Endothelial cell of hepatic sinusoid (primary cell): ENCODE measurements around the gene DDA1.
"Not testable (repeated sequence)": the region's sequence is repeated elsewhere in the genome, so short reads cannot be mapped to it uniquely, and the experiment has no call there.

Experiments used
- in situ Hi-C: cut with HindIII; loops from 2 replicates; pipeline ENCODE4 v1.10.0; 2017; ENCODE audit warnings: low sequenced_read_pairs

Gene DDA1

GRCh38 chr19:17286752-17287151 lies 22.6 kb upstream of the DDA1 start:
- in situ Hi-C loops: no loop called here

DNA sequence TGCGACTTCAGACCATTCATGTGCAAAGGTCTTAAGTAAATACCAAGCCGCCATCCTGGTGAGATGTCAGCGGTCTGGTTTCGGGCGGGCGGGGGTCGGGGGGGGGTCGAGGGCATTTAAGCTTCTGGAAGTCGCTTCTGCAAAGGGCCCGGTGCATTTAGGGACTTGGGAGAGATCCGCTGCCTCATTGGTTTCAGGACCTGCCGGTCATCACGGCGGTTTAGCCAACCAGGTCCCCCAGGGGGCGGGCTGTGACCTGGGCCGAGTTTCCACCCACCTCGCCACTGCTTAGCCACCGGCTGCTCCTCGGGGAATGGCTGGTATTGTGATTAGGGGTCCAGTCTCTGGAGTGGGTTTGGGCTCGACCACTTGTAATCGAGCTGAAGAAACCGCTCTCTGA lies 19.9 kb upstream of the DDA1 start:
- in situ Hi-C loops: no loop called here

- in situ Hi-C loops: no loop called here
These were observed 16.9 kb upstream of the DDA1 start for GRCh38 chr19:17292301-17293074.

DNA sequence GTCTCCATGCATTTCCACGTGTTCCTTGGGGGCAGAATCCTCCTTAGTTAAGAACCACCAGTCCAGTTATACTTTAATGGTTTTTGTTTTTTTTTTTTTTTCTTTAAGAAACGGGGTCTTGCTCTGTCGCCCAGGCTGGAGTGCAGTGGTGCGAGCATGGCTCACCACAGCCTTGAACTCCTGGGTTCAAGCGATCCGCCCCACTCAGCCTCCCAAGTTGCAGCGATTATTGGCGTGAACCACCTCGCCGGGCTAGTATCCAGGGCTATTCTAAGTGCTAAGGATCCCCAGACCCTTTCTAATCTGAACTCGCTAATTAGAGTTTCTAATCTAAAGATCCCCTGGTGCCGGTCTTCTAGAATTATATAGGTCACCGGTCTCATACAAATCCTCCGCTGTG lies 15.8 kb upstream of the DDA1 start:
- in situ Hi-C loops: no loop called here

DNA sequence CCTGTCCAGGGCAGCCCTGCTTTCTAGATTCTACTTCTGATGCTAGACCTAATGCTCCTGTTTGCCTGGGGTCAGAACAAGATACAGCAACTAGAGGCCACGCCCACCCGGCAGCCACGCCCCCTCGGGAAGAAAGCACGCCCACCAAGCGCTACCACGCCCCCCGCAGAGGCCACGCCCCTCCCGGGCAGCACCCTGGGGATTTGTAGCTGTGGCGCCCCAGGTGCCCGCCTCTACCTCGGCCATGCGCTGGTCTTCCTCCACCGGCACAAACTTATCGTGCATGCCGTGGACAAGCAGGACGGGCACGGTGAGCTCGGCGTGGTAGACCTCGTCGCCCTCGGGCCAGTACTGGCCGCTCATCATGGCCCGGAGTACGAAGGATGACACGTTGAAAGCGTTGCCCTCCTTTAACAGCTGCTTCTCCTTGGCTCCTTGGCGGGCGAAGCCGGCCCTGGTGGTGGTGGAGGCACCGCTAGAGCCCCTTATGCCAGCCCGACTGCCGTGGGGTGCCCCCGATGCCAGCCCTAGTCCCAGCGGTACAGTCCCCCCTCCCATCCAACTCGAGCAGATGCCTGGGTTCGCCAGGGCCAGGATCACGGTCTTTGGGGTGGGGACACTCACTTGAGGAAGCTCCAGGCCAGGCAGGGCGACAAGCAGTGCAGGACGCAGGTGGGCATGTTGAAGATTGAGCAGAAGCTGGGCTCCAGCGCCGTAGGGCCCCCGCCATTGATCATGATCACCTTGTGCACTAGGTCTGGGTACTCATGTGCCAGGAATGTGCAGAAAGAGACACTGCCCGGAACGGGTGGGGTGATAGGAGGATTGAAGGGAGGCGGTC lies 15.1 kb upstream of the DDA1 start:
- in situ Hi-C loops: no loop called here

- in situ Hi-C loops: not testable (repeated sequence)
These were observed 13.8 kb upstream of the DDA1 start for GRCh38 chr19:17295551-17295950.

GRCh38 chr19:17296273-17296672 lies 13.1 kb upstream of the DDA1 start:
- in situ Hi-C loops: no loop called here

GRCh38 chr19:17296976-17297375 lies 12.4 kb upstream of the DDA1 start:
- in situ Hi-C loops: no loop called here

DNA sequence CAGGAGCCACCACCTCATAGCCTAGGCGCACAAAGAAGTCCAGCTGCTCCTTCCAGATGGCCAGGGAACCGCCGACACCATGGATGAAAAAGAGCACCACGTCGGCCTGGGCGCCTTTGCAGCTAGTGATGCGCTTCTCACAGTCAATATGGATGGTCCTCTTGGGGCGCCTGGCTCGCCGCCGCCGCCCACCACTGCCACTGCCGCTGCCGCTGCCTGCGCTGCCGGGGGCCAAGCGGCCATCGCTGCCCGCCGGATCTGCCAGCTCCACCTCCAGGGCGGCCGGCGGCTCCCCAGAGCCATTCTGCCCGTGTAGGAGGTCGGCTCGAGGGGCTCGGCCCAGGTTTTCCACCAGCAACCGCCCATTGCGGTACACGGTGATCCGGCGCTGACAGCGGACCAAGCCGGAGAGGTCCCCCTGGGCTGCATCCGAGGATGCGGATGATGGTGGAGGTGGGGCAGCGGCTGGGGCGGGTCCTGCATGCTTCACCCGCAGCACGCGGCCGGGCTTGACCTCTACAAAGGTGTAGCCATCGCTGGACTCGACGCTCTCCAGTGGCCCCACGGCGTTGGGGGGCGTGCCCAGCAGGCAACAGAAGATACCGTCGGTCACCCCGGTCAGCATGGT lies 8.3 kb upstream of the DDA1 start:
- in situ Hi-C loops: loop anchor here (10.0 to 25.0 kb wide), 3 partner anchors 56 to 261 kb away; partner anchors contain the start of genes COLGALT1 and NR2F6

- in situ Hi-C loops: loop anchor here (10.0 to 25.0 kb wide), 3 partner anchors 58 to 260 kb away; partner anchors contain the start of genes COLGALT1 and NR2F6
These were observed 6.8 kb upstream of the DDA1 start for GRCh38 chr19:17302391-17303166.

DNA sequence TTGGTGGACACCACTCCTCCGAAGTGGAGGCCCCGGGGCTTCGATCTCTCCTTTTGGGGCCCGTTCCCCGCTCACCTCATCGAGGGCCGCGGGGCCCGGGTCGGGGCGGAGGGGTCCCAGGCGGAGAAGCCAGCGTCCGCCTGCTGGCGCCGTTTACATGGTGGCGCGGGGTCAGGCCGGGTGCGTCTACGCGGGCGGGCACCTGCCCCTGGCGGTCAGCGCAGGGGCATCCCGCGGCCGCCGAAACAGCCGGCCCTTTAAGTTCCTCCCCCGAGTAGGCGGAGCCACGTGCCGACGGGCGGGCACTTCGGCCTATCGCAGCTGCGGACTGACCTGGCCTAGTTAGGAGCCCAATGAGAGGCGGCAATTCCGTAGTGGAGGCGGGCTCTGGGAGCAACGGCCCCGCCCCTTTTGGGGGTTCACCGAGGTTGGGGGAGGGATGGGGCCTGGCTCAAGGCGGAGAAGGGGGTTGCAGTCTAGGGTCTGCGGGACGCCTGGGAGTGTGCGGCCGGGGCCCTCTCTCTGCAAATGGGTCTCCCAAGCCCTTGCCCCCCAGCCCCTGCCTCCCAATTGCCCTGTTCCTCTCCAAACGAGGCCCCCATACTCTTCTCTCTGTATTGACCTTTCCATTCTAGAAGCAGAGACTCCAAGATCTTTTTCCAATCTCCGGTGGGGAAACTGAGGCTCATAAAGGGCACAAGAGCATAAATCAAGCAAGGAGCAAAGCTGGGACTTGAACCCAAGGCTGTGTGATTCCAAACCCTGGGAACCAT lies 6.0 kb upstream of the DDA1 start, which contains the start of gene ABHD8:
Gene ABHD8 (minus strand): TSS at position 259 of the 773 bp plus-strand sequence. CDS start 1,809 bp downstream, outside the sequence.
- in situ Hi-C loops: loop anchor here (10.0 to 25.0 kb wide), 3 partner anchors 59 to 259 kb away; partner anchors contain the start of genes COLGALT1 and NR2F6

- in situ Hi-C loops: loop anchor here (10.0 to 25.0 kb wide), 3 partner anchors 59 to 258 kb away; partner anchors contain the start of genes COLGALT1 and NR2F6
These were observed 5.5 kb upstream of the DDA1 start for GRCh38 chr19:17303940-17304267.

DNA sequence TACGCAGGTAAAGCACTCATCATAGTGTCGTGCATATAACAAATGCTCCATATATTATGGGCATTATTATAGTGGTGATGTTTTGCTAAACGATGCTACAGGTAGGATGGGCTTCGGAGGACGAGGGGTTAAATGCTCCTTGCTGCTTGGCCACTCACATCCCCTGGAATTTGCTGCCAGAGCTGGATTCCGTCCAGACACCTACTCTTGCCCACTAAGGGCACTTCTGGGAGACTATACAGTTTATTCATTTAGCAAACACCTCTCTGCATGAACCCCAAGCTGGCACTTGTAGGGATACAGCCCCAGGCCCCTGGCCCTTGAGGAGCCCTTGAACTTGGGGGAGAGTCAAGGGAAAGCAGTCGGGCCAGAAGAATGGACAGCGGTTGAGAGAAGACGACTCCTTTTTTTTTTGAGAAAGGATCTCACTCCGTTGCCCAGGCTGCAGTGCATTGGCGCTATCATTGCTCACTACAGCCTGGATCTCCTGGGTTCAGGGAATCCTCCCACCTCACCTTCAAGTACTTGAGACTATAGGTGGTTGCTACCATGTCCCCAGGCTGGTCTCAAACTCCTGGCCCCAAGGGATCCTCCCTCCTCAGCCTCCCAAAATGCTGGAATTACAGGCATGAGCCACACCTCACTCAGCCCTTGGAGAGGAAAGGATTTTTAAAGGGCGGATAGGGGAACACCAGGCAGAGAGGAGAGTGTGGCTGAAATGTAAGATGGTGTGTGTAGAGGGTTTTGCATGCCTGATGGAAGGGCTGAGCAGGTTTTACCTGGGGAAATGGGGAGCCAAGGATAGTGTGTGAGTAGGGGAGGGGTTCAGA lies 4.8 kb upstream of the DDA1 start:
- in situ Hi-C loops: loop anchor here (10.0 to 25.0 kb wide), 3 partner anchors 60 to 258 kb away; partner anchors contain the start of genes COLGALT1 and NR2F6

- in situ Hi-C loops: loop anchor here (10.0 to 25.0 kb wide), 3 partner anchors 60 to 257 kb away; partner anchors contain the start of genes COLGALT1 and NR2F6
These were observed 4.2 kb upstream of the DDA1 start for GRCh38 chr19:17305216-17305516.

DNA sequence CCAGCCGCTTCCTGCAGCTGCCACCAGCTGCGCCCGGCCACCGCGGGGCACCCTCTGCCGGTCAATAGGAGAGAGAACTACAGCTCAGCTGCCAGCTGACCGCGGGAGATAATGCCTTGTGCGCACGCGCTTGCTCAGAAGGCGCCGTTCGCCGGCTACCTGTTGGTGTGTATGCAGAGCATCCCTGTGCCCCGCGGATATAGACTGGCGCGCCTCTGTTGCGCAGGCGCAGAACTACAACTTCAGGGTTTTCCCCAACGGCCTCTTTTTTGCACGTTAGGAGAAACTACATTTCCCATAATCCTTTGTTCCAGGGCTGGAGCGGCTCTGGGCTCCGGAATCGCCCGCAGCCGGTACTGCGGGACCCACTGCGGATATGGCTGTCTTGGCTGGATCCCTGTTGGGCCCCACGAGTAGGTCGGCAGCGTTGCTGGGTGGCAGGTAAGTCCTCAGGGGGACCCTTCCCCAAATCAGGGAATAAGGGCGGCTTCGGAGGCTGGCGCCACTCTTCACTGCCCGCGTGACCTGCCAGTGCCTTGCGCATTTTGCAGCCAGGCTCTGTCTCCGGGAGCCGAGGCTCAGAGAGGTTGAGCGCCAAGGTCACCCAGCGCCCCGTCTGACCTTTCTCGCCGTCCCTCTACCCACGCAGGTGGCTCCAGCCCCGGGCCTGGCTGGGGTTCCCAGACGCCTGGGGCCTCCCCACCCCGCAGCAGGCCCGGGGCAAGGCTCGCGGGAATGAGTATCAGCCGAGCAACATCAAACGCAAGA lies 3.7 kb upstream of the DDA1 start, which contains the start of gene MRPL34:
Gene MRPL34 (plus strand): TSS at position 356 of the 768 bp plus-strand sequence. CDS start 21 bp downstream, at position 377.
- in situ Hi-C loops: loop anchor here (10.0 to 25.0 kb wide), 3 partner anchors 61 to 257 kb away; partner anchors contain the start of genes COLGALT1 and NR2F6

- in situ Hi-C loops: loop anchor here (10.0 to 25.0 kb wide), 3 partner anchors 61 to 256 kb away; partner anchors contain the start of genes COLGALT1 and NR2F6
These were observed 3.1 kb upstream of the DDA1 start for GRCh38 chr19:17306285-17306714.

DNA sequence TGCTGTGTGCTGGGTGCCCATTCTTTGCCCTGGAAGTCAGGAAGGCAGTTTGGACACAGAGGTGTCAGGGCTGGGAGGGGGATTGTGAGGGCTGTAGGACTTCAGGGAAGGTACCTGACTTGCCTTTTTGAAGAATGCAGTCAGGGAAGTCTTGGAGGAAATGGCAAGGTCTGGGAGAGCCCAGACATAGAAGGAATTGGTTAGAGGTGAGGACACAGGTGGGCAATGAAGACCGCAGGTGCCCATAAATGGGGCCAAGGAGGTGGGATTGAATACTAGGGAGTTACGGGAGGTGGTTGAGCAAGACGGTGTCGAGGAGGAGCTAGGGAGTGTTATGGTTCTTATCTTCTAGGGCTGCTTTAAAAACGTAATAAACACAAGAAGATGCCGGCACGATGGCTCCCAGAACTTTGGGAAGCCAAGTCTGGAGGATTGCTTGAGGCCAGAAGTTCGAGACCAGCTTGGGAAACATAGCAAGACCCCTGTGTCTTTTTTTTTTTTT lies 1.4 kb upstream of the DDA1 start:
- in situ Hi-C loops: loop anchor here (10.0 to 25.0 kb wide), 3 partner anchors 63 to 254 kb away; partner anchors contain the start of genes COLGALT1 and NR2F6
